ENCODE measurements around the gene SRSF8.

SRSF8 gene

GRCh38 chr11:95070471-95070870 lies 3.8 kb downstream of the SRSF8 start:
- Histone ChIP-seq H3K27ac (no peak overlapping the region), H3K4me3 (IDR thresholded peaks at IDR 0.05; ENCODE audit: insufficient read depth, low read depth, low read length) (no peak overlapping the region), H2AFZ (ENCODE audit: low read depth) (no peak overlapping the region), H4K20me1 (ENCODE audit: insufficient read depth) (no peaks in the 10 kb centered on the region), H3K79me2 (ENCODE audit: insufficient read depth, low read depth) (peaks cover 24% of the 10 kb centered on the region), H3K36me3 (ENCODE audit: insufficient read depth) (no peaks in the 10 kb centered on the region), H3K4me2 (no peak overlapping the region), H3K27me3 (ENCODE audit: insufficient read depth, low read depth) (no peaks in the 10 kb centered on the region), H3K9ac (no peak overlapping the region), H3K4me1 (ENCODE audit: low read depth, poor library complexity, severe bottlenecking) (peaks cover 18% of the 10 kb centered on the region)
- no peak for TF ChIP-seq CTCF (conservative IDR thresholded peaks at IDR 0.05; ENCODE audit: low read depth, low read length)

- TF ChIP-seq CTCF (conservative IDR thresholded peaks at IDR 0.05; ENCODE audit: low read depth, low read length) = no peak
- Histone ChIP-seq H3K36me3 (ENCODE audit: insufficient read depth) (no peaks in the 10 kb centered on the region), H3K4me2 (no peak overlapping the region), H3K4me3 (IDR thresholded peaks at IDR 0.05; ENCODE audit: insufficient read depth, low read depth, low read length) (no peak overlapping the region), H3K4me1 (ENCODE audit: low read depth, poor library complexity, severe bottlenecking) (peaks cover 34% of the 10 kb centered on the region), H3K9ac (no peak overlapping the region), H3K79me2 (ENCODE audit: insufficient read depth, low read depth) (peaks cover 21% of the 10 kb centered on the region), H3K27me3 (ENCODE audit: insufficient read depth, low read depth) (no peaks in the 10 kb centered on the region), H2AFZ (ENCODE audit: low read depth) (no peak overlapping the region), H4K20me1 (ENCODE audit: insufficient read depth) (no peaks in the 10 kb centered on the region), H3K27ac (no peak overlapping the region)
Measured at GRCh38 chr11:95072948-95073347, 6.2 kb downstream of the SRSF8 start.

- Histone ChIP-seq H3K4me1 (ENCODE audit: low read depth, poor library complexity, severe bottlenecking) (peaks cover 28% of the 10 kb centered on the region), H2AFZ (ENCODE audit: low read depth) (no peak overlapping the region), H3K4me3 (IDR thresholded peaks at IDR 0.05; ENCODE audit: insufficient read depth, low read depth, low read length) (no peak overlapping the region), H4K20me1 (ENCODE audit: insufficient read depth) (no peaks in the 10 kb centered on the region), H3K4me2 (no peak overlapping the region), H3K27me3 (ENCODE audit: insufficient read depth, low read depth) (no peaks in the 10 kb centered on the region), H3K79me2 (ENCODE audit: insufficient read depth, low read depth) (peaks cover 4% of the 10 kb centered on the region; the same call in 1 of the 2 replicates), H3K27ac (no peak overlapping the region), H3K36me3 (ENCODE audit: insufficient read depth) (no peaks in the 10 kb centered on the region), H3K9ac (no peak overlapping the region)
- no peak for TF ChIP-seq CTCF (conservative IDR thresholded peaks at IDR 0.05; ENCODE audit: low read depth, low read length)
Measured at GRCh38 chr11:95074792-95075563, 8.3 kb downstream of the SRSF8 start.

GRCh38 chr11:95076416-95076815 lies 9.7 kb downstream of the SRSF8 start:
- Histone ChIP-seq H2AFZ (ENCODE audit: low read depth) (no peak overlapping the region), H4K20me1 (ENCODE audit: insufficient read depth) (no peaks in the 10 kb centered on the region), H3K79me2 (ENCODE audit: insufficient read depth, low read depth) (no peaks in the 10 kb centered on the region), H3K4me2 (peak overlapping the region; percentile 54), H3K4me3 (IDR thresholded peaks at IDR 0.05; ENCODE audit: insufficient read depth, low read depth, low read length) (no peak overlapping the region), H3K4me1 (ENCODE audit: low read depth, poor library complexity, severe bottlenecking) (peaks cover 28% of the 10 kb centered on the region), H3K36me3 (ENCODE audit: insufficient read depth) (no peaks in the 10 kb centered on the region), H3K9ac (no peak overlapping the region), H3K27me3 (ENCODE audit: insufficient read depth, low read depth) (no peaks in the 10 kb centered on the region), H3K27ac (no peak overlapping the region)
- no peak for TF ChIP-seq CTCF (conservative IDR thresholded peaks at IDR 0.05; ENCODE audit: low read depth, low read length)
